Right atrium auricular region (tissue), 2 donors: ENCODE measurements around the gene EIF4EBP3. TPM values are rescaled to one million over a fixed set of nuclear protein-coding genes. Genes with fewer than 3 reads are reported as not detected.

Source experiments
- DNase-seq: peaks from one replicate; pipeline ENCODE4 v3.0.0-alpha.2; 2019; ENCODE audit warnings: low spot score
- H3K27ac ChIP-seq, 2 donors: fragments of 200-600 bp; sonication (generic); 1 replicate in 1 of 2; 2 replicates in 1 of 2; pipeline ENCODE4 v1.5.1; 2016 to 2019
- H3K27me3 ChIP-seq, 2 donors: fragments of 200-600 bp; sonication (generic); one replicate each; pipeline versions ENCODE4 v1.5.1 to v1.6.0; 2017 to 2019
- H3K36me3 ChIP-seq: fragments of 200-600 bp; sonication (generic); one replicate; pipeline ENCODE4 v1.5.1; 2016
- H3K4me1 ChIP-seq, 2 donors: fragments of 200-600 bp; sonication (generic); one replicate each; pipeline versions ENCODE4 v1.5.1 to v1.6.0; 2017 to 2019
- H3K4me3 ChIP-seq, 2 donors: fragments of 200-600 bp; sonication (generic); 1 replicate in 1 of 2; 2 replicates in 1 of 2; pipeline ENCODE4 v1.5.1; 2017 to 2019; ENCODE audit warnings: mild to moderate bottlenecking in 1 of 2, moderate library complexity in 1 of 2
- H3K9me3 ChIP-seq, 2 donors: fragments of 200-600 bp; sonication (generic); one replicate each; pipeline ENCODE4 v1.5.1; 2019
- total RNA-seq, 2 donors: library from RNA; depleted of rRNA; stranded (reverse); fragments of >200 nt; gene quantifications; one replicate each; pipeline ENCODE4 v1.1.0, GENCODE V29; 2016
- TF ChIP-seq, protein P1 (sequence below), 2 donors: fragments of 200-600 bp; sonication (generic); IDR thresholded peaks; one replicate each; pipeline ENCODE4 v1.5.1; 2019; ENCODE audit warnings: antibody characterized with exemption in 2 of 2

Gene EIF4EBP3
- total RNA-seq, 2 donors from 2014 or later: 12.8 to 16.8 TPM

DNA sequence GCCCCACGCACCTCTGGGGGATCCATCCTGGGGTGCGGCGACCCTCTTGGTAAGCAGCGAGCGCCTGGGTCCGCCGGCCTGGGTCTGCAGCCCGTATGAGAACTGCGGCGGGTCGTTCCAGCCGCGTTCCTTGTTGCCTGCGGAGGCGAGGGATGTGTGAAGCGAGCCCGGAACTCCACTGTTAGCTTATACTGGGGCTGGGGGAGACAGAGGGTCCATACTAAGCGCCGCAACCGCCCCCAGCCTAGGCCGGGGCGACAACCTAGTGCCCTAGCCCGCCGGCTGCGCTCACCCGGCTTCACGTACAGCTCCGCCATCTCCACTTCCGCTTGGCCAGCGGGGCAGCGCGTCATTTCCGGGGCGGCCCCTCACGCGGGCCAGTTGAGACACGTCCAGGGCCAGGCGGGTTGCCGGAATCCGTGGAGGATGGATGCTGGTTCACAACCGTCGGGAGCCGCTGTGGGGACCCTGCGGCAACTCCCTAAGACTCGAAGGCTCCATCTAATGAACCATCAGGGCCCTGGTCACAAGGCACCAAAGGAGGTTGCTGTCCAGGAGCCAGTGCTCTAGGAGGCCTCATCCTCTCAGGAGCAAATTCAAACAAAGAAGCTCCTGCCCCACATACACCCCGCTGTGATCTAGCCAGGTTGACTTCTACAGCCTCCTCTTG lies 9.8 kb downstream of the EIF4EBP3 start, which contains the start of gene SRA1:
Gene SRA1, minus strand, starts transcription at position 338 of the 670 bp plus-strand sequence. Its CDS starts 21 bp downstream, at position 317.
- H3K27me3 ChIP-seq: no peaks in the 10 kb centered on the region
- H3K4me1 ChIP-seq: peaks cover 0 to 36% of the 10 kb centered on the region in 2 donors
- H3K36me3 ChIP-seq: peaks cover 4% of the 10 kb centered on the region
- TF ChIP-seq, protein P1, sequence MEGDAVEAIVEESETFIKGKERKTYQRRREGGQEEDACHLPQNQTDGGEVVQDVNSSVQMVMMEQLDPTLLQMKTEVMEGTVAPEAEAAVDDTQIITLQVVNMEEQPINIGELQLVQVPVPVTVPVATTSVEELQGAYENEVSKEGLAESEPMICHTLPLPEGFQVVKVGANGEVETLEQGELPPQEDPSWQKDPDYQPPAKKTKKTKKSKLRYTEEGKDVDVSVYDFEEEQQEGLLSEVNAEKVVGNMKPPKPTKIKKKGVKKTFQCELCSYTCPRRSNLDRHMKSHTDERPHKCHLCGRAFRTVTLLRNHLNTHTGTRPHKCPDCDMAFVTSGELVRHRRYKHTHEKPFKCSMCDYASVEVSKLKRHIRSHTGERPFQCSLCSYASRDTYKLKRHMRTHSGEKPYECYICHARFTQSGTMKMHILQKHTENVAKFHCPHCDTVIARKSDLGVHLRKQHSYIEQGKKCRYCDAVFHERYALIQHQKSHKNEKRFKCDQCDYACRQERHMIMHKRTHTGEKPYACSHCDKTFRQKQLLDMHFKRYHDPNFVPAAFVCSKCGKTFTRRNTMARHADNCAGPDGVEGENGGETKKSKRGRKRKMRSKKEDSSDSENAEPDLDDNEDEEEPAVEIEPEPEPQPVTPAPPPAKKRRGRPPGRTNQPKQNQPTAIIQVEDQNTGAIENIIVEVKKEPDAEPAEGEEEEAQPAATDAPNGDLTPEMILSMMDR (IDR thresholded peaks at IDR 0.05): no peak
- DNase-seq: peak; percentile 97
- peak within 1 kb of the TSS; percentile 88 to 95 for H3K27ac ChIP-seq
- no peaks in the 10 kb centered on the region for H3K9me3 ChIP-seq
- H3K4me3 ChIP-seq: peak within 1 kb of the TSS; percentile 82 to 85

DNA sequence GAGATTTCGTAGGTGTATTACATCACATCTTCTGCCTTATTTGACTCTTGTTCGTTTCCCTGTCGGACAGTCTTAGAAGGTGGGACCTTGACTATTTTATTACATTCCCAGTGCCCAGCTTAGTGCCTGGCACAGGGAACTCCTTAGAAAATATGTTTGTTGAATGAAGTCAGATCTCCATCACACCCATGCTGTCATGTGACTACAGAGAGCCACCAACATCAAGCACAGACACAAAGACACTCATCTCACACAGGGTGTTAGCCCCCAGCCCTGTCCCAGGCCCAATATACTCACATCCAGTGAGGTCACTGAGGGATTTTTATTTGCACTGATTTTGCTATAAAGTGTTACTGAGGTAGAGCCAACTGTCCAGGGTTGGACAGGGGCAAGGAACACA lies 10.5 kb downstream of the EIF4EBP3 start:
- Histone ChIP-seq H3K36me3 (peaks cover under 1% of the 10 kb centered on the region), H3K9me3 (no peaks in the 10 kb centered on the region), H3K27me3 (no peaks in the 10 kb centered on the region), H3K4me1 (peaks cover 0 to 38% of the 10 kb centered on the region in 2 donors), H3K4me3 (no peak overlapping the region), H3K27ac (peak overlapping the region; percentile 88 to 95)
- DNase-seq: peak; percentile 44
- TF ChIP-seq, protein P1 (IDR thresholded peaks at IDR 0.05): no peak

DNA sequence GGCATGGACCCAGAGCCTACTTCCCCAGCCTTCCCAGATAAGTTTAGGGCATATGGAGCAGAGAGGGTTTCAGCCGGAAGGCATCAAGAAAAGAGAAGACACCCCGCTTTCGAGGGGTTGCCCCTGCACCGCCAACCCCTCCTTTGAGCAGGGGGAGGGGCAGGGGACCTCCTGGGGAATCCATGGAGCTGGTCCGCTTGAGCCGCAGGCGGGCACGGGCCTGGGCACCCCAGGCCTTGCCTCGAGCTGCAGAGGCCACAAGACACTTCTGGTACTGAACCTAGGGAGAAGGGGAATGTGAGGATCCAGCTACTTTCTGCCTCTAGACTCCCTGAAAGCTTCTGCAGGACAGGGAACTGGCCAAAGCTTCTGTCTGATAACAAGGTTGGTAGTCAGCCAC lies 11.1 kb downstream of the EIF4EBP3 start:
- no peaks in the 10 kb centered on the region for H3K27me3 ChIP-seq
- H3K27ac ChIP-seq: peak overlapping the region in 1 of 2 donors; percentile 95
- H3K9me3 ChIP-seq: no peaks in the 10 kb centered on the region
- no peak overlapping the region for H3K4me3 ChIP-seq
- TF ChIP-seq, protein P1 (IDR thresholded peaks at IDR 0.05): no peak
- DNase-seq: no peak
- no peaks in the 10 kb centered on the region for H3K36me3 ChIP-seq
- H3K4me1 ChIP-seq: peaks cover 0 to 44% of the 10 kb centered on the region in 2 donors

DNA sequence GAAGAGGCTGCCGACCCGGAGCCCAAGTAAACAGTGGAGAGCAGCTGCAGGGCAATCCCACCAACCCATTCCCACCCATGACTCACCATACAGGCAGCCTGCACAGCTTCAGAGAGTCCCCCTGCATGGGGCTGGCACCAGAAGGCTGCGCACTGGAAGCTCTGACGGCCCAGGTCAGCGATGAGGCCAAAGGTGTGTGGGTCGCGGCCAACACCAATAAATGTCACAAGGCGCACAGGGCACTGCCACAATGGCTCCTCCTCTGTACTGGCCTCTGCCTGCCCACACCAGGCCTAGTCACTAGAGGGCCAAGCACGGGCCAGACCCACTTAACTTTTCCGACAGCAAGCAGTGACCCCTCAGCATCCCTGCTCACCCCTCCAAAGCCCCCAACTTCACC lies 12.8 kb downstream of the EIF4EBP3 start:
- DNase-seq: peak; percentile 54
- TF ChIP-seq, protein P1 (IDR thresholded peaks at IDR 0.05): no peak
- H3K4me3 ChIP-seq: no peak overlapping the region
- no peaks in the 10 kb centered on the region for H3K27me3 ChIP-seq
- H3K27ac ChIP-seq: no peak overlapping the region
- H3K4me1 ChIP-seq: peaks cover 0 to 36% of the 10 kb centered on the region in 2 donors
- no peaks in the 10 kb centered on the region for H3K9me3 ChIP-seq
- no peaks in the 10 kb centered on the region for H3K36me3 ChIP-seq

DNA sequence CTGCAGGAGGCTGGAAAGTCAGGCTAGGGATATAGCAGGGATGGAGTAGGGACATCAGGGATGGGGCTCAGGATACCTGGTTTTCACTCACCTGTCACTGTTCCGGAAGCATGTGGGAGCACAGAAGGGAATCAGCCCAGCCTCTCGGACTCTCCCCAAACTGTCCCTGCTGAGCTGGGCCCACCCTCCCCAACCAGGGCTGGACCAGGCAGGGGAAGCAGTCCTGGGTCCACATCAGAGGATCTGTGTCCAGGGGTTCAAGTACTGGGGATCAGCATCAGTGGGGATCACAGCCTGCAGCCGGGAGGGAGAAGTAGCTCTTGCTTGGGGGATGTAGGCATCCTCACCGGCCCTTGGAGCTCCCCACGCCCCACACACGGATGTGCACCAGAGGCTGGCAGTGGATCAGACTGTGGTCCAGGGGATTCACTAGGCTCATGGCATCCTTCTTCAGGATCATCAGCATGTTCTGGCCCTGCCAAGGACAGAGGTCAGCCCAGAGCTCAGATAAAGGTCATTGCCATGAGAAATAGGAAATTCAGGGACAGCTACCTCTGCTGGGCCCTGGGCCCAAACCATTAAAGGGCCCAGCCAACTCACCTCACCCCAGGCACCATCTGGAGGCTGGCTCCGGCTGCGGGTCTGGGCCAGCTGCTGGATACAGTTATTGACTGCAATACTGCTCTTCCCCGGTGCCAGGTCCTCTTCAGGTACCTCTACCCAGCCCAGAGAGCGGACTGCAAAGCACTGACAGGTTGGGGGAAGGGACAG lies 14.5 kb downstream of the EIF4EBP3 start:
- Histone ChIP-seq H3K4me1 (peaks cover 0 to 37% of the 10 kb centered on the region in 2 donors), H3K27me3 (no peaks in the 10 kb centered on the region), H3K36me3 (peaks cover 4% of the 10 kb centered on the region), H3K9me3 (no peaks in the 10 kb centered on the region), H3K27ac (no peak overlapping the region), H3K4me3 (no peak overlapping the region)
- TF ChIP-seq, protein P1 (IDR thresholded peaks at IDR 0.05): no peak
- DNase-seq: peak; percentile 36
